A549 (cell line): ENCODE results near the gene PRKG1. TPM values are rescaled to one million over a fixed set of nuclear protein-coding genes. Genes with fewer than 3 reads are reported as not detected.

Source experiments
- ATAC-seq, 2 experiments: fragments of 200-7000 bp in 1 of 2; fragments of >200 bp in 1 of 2; cut with Nextera tagmentation in 1 of 2; cut with Tn5 transposase in 1 of 2; 3 replicates each; pipeline versions ENCODE4 v1.8.0 to v1.9.1; 2018 to 2020; ENCODE audit warnings: mild to moderate bottlenecking in 1 of 2, moderate library complexity in 1 of 2
- CTCF ChIA-PET: fragments of 300-600 bp; sonication (Branson Sonifier 250); formaldehyde crosslinking; extraction: SDS; loops from one replicate; lab custom pipeline; 2021; ENCODE audit warnings: antibody characterized with exemption, inconsistent platforms; lab: Yijun Ruan, JAX
- POLR2A ChIA-PET: fragments of 350-600 bp; formaldehyde crosslinking; extraction: SDS; loops from one replicate; lab custom pipeline; 2021; ENCODE audit warnings: antibody characterized with exemption, inconsistent platforms; lab: Yijun Ruan, JAX
- DNase-seq, 2 experiments: peaks; one replicate each; pipeline versions ENCODE4 v3.0.0 to v3.0.0-alpha.2; 2011 to 2016; ENCODE audit warnings: low read depth in 1 of 2, low spot score in 1 of 2
- FAIRE-seq: peaks from 2 replicates; lab custom pipeline; 2011; peaks lifted over from hg19 to GRCh38; lab: Jason Lieb, UNC
- H3K27ac ChIP-seq, 2 experiments: fragments of >200 bp; sonication (Bioruptor Twin); formaldehyde crosslinking; 3 replicates each; pipeline ENCODE4 v1.5.1; 2016 to 2017
- H3K4me1 ChIP-seq: fragments of >200 bp; sonication (Bioruptor Twin); formaldehyde crosslinking; 3 replicates; pipeline ENCODE4 v1.6.1; 2016
- H3K4me2 ChIP-seq: fragments of >200 bp; sonication (Bioruptor Twin); formaldehyde crosslinking; 3 replicates; pipeline ENCODE4 v1.6.1; 2016
- H3K4me3 ChIP-seq: fragments of >200 bp; sonication (Bioruptor Twin); formaldehyde crosslinking; 3 replicates; pipeline ENCODE4 v1.5.1; 2016
- H3K9me3 ChIP-seq: fragments of >200 bp; sonication (Bioruptor Twin); formaldehyde crosslinking; 3 replicates; pipeline ENCODE4 v1.6.1; 2016
- CEBPB ChIP-seq, 2 experiments: fragments of >200 bp in 1 of 2; sonication (Bioruptor Twin) in 1 of 2; formaldehyde crosslinking in 1 of 2; IDR thresholded peaks; 2 replicates each; pipeline ENCODE4 v1.6.1; 2012 to 2016
- CHD2 ChIP-seq: fragments of 150-350 bp; IDR thresholded peaks from 2 replicates; pipeline ENCODE4 v1.6.1; 2014; ENCODE audit warnings: low read length; ENCODE audit not compliant: partially characterized antibody
- CHD4 ChIP-seq: fragments of 200-600 bp; sonication (generic); IDR thresholded peaks from 2 replicates; pipeline ENCODE4 v1.6.1; 2016; ENCODE audit warnings: antibody characterized with exemption, mild to moderate bottlenecking, borderline replicate concordance
- CTCF ChIP-seq: fragments of >200 bp; sonication (Bioruptor Twin); formaldehyde crosslinking; IDR thresholded peaks from 3 replicates; pipeline ENCODE4 v1.5.1; 2016
- EHMT2 ChIP-seq: fragments of 200-600 bp; sonication (generic); IDR thresholded peaks from 2 replicates; pipeline ENCODE4 v1.6.1; 2016; ENCODE audit warnings: antibody characterized with exemption, low read depth, mild to moderate bottlenecking, moderate library complexity
- FOSB ChIP-seq: fragments of 250-450 bp; sonication (Bioruptor Pico); IDR thresholded peaks from 2 replicates; pipeline ENCODE4 v1.5.0; 2020; ENCODE audit warnings: mild to moderate bottlenecking, moderate library complexity
- HDAC2 ChIP-seq: fragments of 200-600 bp; sonication (generic); IDR thresholded peaks from 2 replicates; pipeline ENCODE4 v1.6.1; 2016
- HMGXB4 ChIP-seq: fragments of 250-450 bp; sonication (Bioruptor Pico); IDR thresholded peaks from 2 replicates; pipeline ENCODE4 v1.5.0; 2021; ENCODE audit warnings: mild to moderate bottlenecking, moderate library complexity, borderline replicate concordance
- KDM1A ChIP-seq: fragments of 200-600 bp; sonication (generic); IDR thresholded peaks from 2 replicates; pipeline ENCODE4 v1.6.1; 2016; ENCODE audit warnings: low read depth, mild to moderate bottlenecking
- KDM5A ChIP-seq: fragments of 200-600 bp; sonication (generic); IDR thresholded peaks from 2 replicates; pipeline ENCODE4 v1.6.1; 2016; ENCODE audit warnings: antibody characterized with exemption, mild to moderate bottlenecking
- MAZ ChIP-seq: fragments of 150-350 bp; IDR thresholded peaks from 2 replicates; pipeline ENCODE4 v1.6.1; 2014; ENCODE audit warnings: antibody characterized with exemption, low read depth, low read length, borderline replicate concordance
- MYC ChIP-seq: IDR thresholded peaks from 2 replicates; pipeline ENCODE4 v1.6.1; 2012; ENCODE audit warnings: mild to moderate bottlenecking, inconsistent platforms, low read length, improper control_type of control experiment, borderline replicate concordance
- NPAS2 ChIP-seq: fragments of 250-450 bp; sonication (Bioruptor Pico); IDR thresholded peaks from 2 replicates; pipeline ENCODE4 v1.8.0; 2022; ENCODE audit warnings: mild to moderate bottlenecking, moderate library complexity, borderline replicate concordance
- PBX3 ChIP-seq: IDR thresholded peaks from 2 replicates; pipeline ENCODE4 v1.6.1; 2012
- PHF8 ChIP-seq: fragments of 200-600 bp; sonication (generic); IDR thresholded peaks from 2 replicates; pipeline ENCODE4 v1.6.1; 2016; ENCODE audit warnings: low read depth, mild to moderate bottlenecking, antibody characterized with exemption, moderate library complexity, borderline replicate concordance
- POLR2A ChIP-seq: IDR thresholded peaks from 2 replicates; pipeline ENCODE4 v1.6.1; 2012; ENCODE audit warnings: mild to moderate bottlenecking, low read length
- POLR2AphosphoS2 ChIP-seq: conservative IDR thresholded peaks from 2 replicates; pipeline ENCODE4 v1.6.1; 2012; ENCODE audit warnings: low read length, improper control_type of control experiment, inconsistent platforms
- RARB ChIP-seq: fragments of 250-450 bp; sonication (Bioruptor Pico); IDR thresholded peaks from 2 replicates; pipeline ENCODE4 v1.8.0; 2021; ENCODE audit warnings: mild to moderate bottlenecking, moderate library complexity
- RNF2 ChIP-seq: fragments of 200-600 bp; sonication (generic); IDR thresholded peaks from 2 replicates; pipeline ENCODE4 v1.6.1; 2016; ENCODE audit warnings: low read depth, mild to moderate bottlenecking, antibody characterized with exemption, moderate library complexity, borderline replicate concordance
- SREBF2 ChIP-seq: fragments of 450-650 bp; IDR thresholded peaks from 2 replicates; pipeline ENCODE4 v1.6.1; 2014; ENCODE audit warnings: mild to moderate bottlenecking, moderate library complexity
- TP53 ChIP-seq: fragments of 250-450 bp; sonication (Bioruptor Pico); IDR thresholded peaks from 2 replicates; pipeline ENCODE4 v1.5.0; 2021; ENCODE audit warnings: mild to moderate bottlenecking, moderate library complexity
- ZC3H11A ChIP-seq: fragments of 450-650 bp; IDR thresholded peaks from 2 replicates; pipeline ENCODE4 v1.6.1; 2014; ENCODE audit warnings: antibody characterized with exemption, mild to moderate bottlenecking
- ZFP36 ChIP-seq: fragments of 450-650 bp; IDR thresholded peaks from 2 replicates; pipeline ENCODE4 v1.6.1; 2014; ENCODE audit warnings: borderline replicate concordance; ENCODE audit not compliant: partially characterized antibody
- ZNF302 ChIP-seq: fragments of 250-450 bp; sonication (Bioruptor Pico); IDR thresholded peaks from 2 replicates; pipeline ENCODE4 v1.9.0; 2021; ENCODE audit warnings: inconsistent platforms, mild to moderate bottlenecking, moderate library complexity
- ZSCAN20 ChIP-seq: fragments of 250-450 bp; sonication (Bioruptor Pico); IDR thresholded peaks from 2 replicates; pipeline ENCODE4 v1.8.0; 2022; ENCODE audit warnings: mild to moderate bottlenecking, moderate library complexity
- WGBS: methylation state at CpG from one replicate; pipeline ENCODE4 v1.1.6; 2017; ENCODE audit errors: missing lambda C conversion rate; 5-methylcytosine and 5-hydroxymethylcytosine counted together
- polyA plus RNA-seq, 4 experiments: library from polyadenylated mRNA; depleted of rRNA in 3 of 4; stranded (reverse); fragments of >200 nt; fragmentation: RNase III in 1 of 4; extraction: RNeasy Plus Mini Kit Qiagen cat#74134 plus additional on column Dnase treatment in 1 of 4; gene quantifications; 2 replicates in 3 of 4; 3 replicates in 1 of 4; pipeline ENCODE4 v1.2.3, GENCODE V29; 2011 to 2017

Gene PRKG1
- polyA plus RNA-seq, 2 of the 4 experiments (the other 2 are of a cell fraction), result not detected

- CTCF ChIA-PET, result no interaction called here
- WGBS, result 37% methylated on average over 2 of the region's 2 CpGs
- Histone ChIP-seq H3K4me2 (no peak overlapping the region), H3K4me1 (no peaks in the 10 kb centered on the region), H3K4me3 (no peak overlapping the region), H3K27ac (no peak overlapping the region), H3K9me3 (no peaks in the 10 kb centered on the region)
- TF ChIP-seq NPAS2, result no peak
- TF ChIP-seq HDAC2, result no peak
- TF ChIP-seq MYC, result no peak
- no peak for TF ChIP-seq EHMT2
- no peak for TF ChIP-seq CTCF
- TF ChIP-seq RNF2, result no peak
- TF ChIP-seq TP53 (CRISPR knock-in tag), result no peak
- no peak for TF ChIP-seq PHF8
- TF ChIP-seq RARB, result no peak
- TF ChIP-seq POLR2A, result no peak
- TF ChIP-seq SREBF2, result no peak
- ATAC-seq (no peak), DNase-seq (no peak), FAIRE-seq (no peak)
- POLR2A ChIA-PET, result no interaction called here
These were observed 516.5 kb downstream of the PRKG1 start for GRCh38 chr10:51590818-51591217.

GRCh38 chr10:51596695-51597094, 522.4 kb downstream of the PRKG1 start:
- CTCF ChIA-PET, result no interaction called here
- POLR2A ChIA-PET, result no interaction called here
- FAIRE-seq (no peak), ATAC-seq (no peak), DNase-seq (no peak)
- no peak for TF ChIP-seq CHD4
- no peak for TF ChIP-seq RARB
- TF ChIP-seq KDM5A, result no peak
- TF ChIP-seq MAZ, result no peak
- no peak for TF ChIP-seq ZC3H11A
- TF ChIP-seq ZSCAN20 (CRISPR knock-in tag), result no peak
- TF ChIP-seq ZFP36, result no peak
- TF ChIP-seq CTCF, result no peak
- TF ChIP-seq MYC, result no peak
- no peak for TF ChIP-seq HMGXB4 (CRISPR knock-in tag)
- TF ChIP-seq KDM1A, result no peak
- TF ChIP-seq CHD2, result no peak
- no peak for TF ChIP-seq ZNF302 (CRISPR knock-in tag)
- no peak for TF ChIP-seq PHF8
- no peak for TF ChIP-seq EHMT2
- TF ChIP-seq POLR2AphosphoS2, result no peak
- no peak for TF ChIP-seq PBX3
- no peak for TF ChIP-seq FOSB (CRISPR knock-in tag)
- TF ChIP-seq CEBPB (IDR thresholded peaks at IDR 0.05), result no peak
- no peak overlapping the region for H3K4me3 ChIP-seq
- H3K4me2 ChIP-seq, result no peak overlapping the region
- no peaks in the 10 kb centered on the region for H3K4me1 ChIP-seq
- no peak overlapping the region for H3K27ac ChIP-seq
- 4% methylated on average over 3 of the region's 3 CpGs for WGBS
- no peaks in the 10 kb centered on the region for H3K9me3 ChIP-seq
